ENCODE measurements around the gene MSRB1. TPM values are rescaled to one million over a fixed set of nuclear protein-coding genes. Genes with fewer than 3 reads are reported as not detected.
"Not testable (repeated sequence)": the region's sequence is repeated elsewhere in the genome, so short reads cannot be mapped to it uniquely, and the experiment has no call there.

The MSRB1 gene
- total RNA-seq, 1 experiment from 2014 or later: 5.8 TPM

GRCh38 chr16:1902547-1903219, 40.3 kb downstream of the MSRB1 start:
- Mint-ChIP-seq H3K4me3 (ENCODE audit: unreplicated experiment) (no peak overlapping the region), H3K27ac (ENCODE audit: low read depth, unreplicated experiment) (no peak overlapping the region), H3K36me3 (ENCODE audit: insufficient read depth, unreplicated experiment) (peaks cover 7% of the 10 kb centered on the region), H3K27me3 (ENCODE audit: insufficient read depth, unreplicated experiment) (peaks cover 11% of the 10 kb centered on the region), H3K9me3 (ENCODE audit: unreplicated experiment) (no peaks in the 10 kb centered on the region), H3K4me1 (ENCODE audit: insufficient read depth, unreplicated experiment) (no peaks in the 10 kb centered on the region)
- no peak for TF ChIP-seq CTCF (IDR thresholded peaks at IDR 0.05; ENCODE audit: unreplicated experiment)
- intact Hi-C loops (cut with micrococcal nuclease): no loop called here
- POLR2A ChIA-PET: interaction anchor here (0.7 kb wide), 1 partner anchor 118 kb away, joined by 3 read pairs; no protein-coding TSS in a partner anchor
- no TSS peak for BruUV-seq (replicated peaks)
- CTCF ChIA-PET: interaction anchor here (0.6 kb wide), 1 partner anchor 63 kb away, joined by 3 read pairs; no protein-coding TSS in a partner anchor
- no peak for DNase-seq (ENCODE audit: unreplicated experiment)

- Mint-ChIP-seq H3K4me1 (ENCODE audit: insufficient read depth, unreplicated experiment) (no peaks in the 10 kb centered on the region), H3K36me3 (ENCODE audit: insufficient read depth, unreplicated experiment) (peaks cover 7% of the 10 kb centered on the region), H3K9me3 (ENCODE audit: unreplicated experiment) (no peaks in the 10 kb centered on the region), H3K27ac (ENCODE audit: low read depth, unreplicated experiment) (no peak overlapping the region), H3K27me3 (ENCODE audit: insufficient read depth, unreplicated experiment) (no peaks in the 10 kb centered on the region), H3K4me3 (ENCODE audit: unreplicated experiment) (no peak overlapping the region)
- POLR2A ChIA-PET: interaction anchor here (0.6 to 1.5 kb wide), 4 partner anchors 9 to 253 kb away, joined by 3 to 8 read pairs (median 4); no protein-coding TSS in a partner anchor
- BruUV-seq (replicated peaks): no TSS peak
- TF ChIP-seq CTCF (IDR thresholded peaks at IDR 0.05; ENCODE audit: unreplicated experiment): no peak
- intact Hi-C loops (cut with micrococcal nuclease): no loop called here
- no peak for DNase-seq (ENCODE audit: unreplicated experiment)
- CTCF ChIA-PET: interaction anchor here (0.6 to 1.1 kb wide), 3 partner anchors 13 to 58 kb away, joined by 3 read pairs; no protein-coding TSS in a partner anchor
Observed at GRCh38 chr16:1900452-1900774, 42.6 kb downstream of the MSRB1 start.

GRCh38 chr16:1899641-1900451, 43.2 kb downstream of the MSRB1 start:
- no peak for DNase-seq (ENCODE audit: unreplicated experiment)
- TF ChIP-seq CTCF (IDR thresholded peaks at IDR 0.05; ENCODE audit: unreplicated experiment): no peak
- no peak overlapping the region for H3K4me3 Mint-ChIP-seq (ENCODE audit: unreplicated experiment)
- intact Hi-C loops (cut with micrococcal nuclease): no loop called here
- no TSS peak for BruUV-seq (replicated peaks)
- H3K36me3 Mint-ChIP-seq (ENCODE audit: insufficient read depth, unreplicated experiment): peaks cover 6% of the 10 kb centered on the region
- H3K27ac Mint-ChIP-seq (ENCODE audit: low read depth, unreplicated experiment): no peak overlapping the region
- ChIA-PET CTCF (interaction anchor here (0.6 to 0.7 kb wide), 4 partner anchors 13 to 197 kb away, joined by 3 read pairs; no protein-coding TSS in a partner anchor), POLR2A (interaction anchor here (0.6 to 1.5 kb wide), 6 partner anchors 9 to 253 kb away, joined by 3 to 8 read pairs (median 3); partner anchors contain the start of gene RPS2)
- H3K27me3 Mint-ChIP-seq (ENCODE audit: insufficient read depth, unreplicated experiment): no peaks in the 10 kb centered on the region
- no peaks in the 10 kb centered on the region for H3K9me3 Mint-ChIP-seq (ENCODE audit: unreplicated experiment)
- no peaks in the 10 kb centered on the region for H3K4me1 Mint-ChIP-seq (ENCODE audit: insufficient read depth, unreplicated experiment)

GRCh38 chr16:1897692-1898091, 45.3 kb downstream of the MSRB1 start:
- H3K27ac Mint-ChIP-seq (ENCODE audit: low read depth, unreplicated experiment); DNase-seq (ENCODE audit: unreplicated experiment); H3K4me3 Mint-ChIP-seq (ENCODE audit: unreplicated experiment); H3K9me3 Mint-ChIP-seq (ENCODE audit: unreplicated experiment); BruUV-seq (replicated peaks); H3K4me1 Mint-ChIP-seq (ENCODE audit: insufficient read depth, unreplicated experiment); intact Hi-C loops (cut with micrococcal nuclease); H3K36me3 Mint-ChIP-seq (ENCODE audit: insufficient read depth, unreplicated experiment); H3K27me3 Mint-ChIP-seq (ENCODE audit: insufficient read depth, unreplicated experiment): not testable (repeated sequence)
- POLR2A ChIA-PET: interaction anchor here (0.6 to 0.9 kb wide), 2 partner anchors 27 to 325 kb away, joined by 3 read pairs; no protein-coding TSS in a partner anchor
- CTCF ChIA-PET: interaction anchor here (0.6 to 0.7 kb wide), 2 partner anchors 30 to 1535 kb away, joined by 3 to 6 read pairs; no protein-coding TSS in a partner anchor
